Stimulated activated CD8-positive, alpha-beta memory T cell treated with anti-CD3 and anti-CD28 coated beads, Interleukin-4, amount 100 ng/mL, for 4 hours (primary cell): ENCODE data around the gene C12orf60.

ENCODE experiments used
- DNase-seq, 2 donors: peaks; one replicate each; pipeline ENCODE4 v3.0.0-alpha.2; 2020; ENCODE audit warnings: low read depth in 2 of 2, low spot score in 1 of 2

Gene C12orf60

DNA sequence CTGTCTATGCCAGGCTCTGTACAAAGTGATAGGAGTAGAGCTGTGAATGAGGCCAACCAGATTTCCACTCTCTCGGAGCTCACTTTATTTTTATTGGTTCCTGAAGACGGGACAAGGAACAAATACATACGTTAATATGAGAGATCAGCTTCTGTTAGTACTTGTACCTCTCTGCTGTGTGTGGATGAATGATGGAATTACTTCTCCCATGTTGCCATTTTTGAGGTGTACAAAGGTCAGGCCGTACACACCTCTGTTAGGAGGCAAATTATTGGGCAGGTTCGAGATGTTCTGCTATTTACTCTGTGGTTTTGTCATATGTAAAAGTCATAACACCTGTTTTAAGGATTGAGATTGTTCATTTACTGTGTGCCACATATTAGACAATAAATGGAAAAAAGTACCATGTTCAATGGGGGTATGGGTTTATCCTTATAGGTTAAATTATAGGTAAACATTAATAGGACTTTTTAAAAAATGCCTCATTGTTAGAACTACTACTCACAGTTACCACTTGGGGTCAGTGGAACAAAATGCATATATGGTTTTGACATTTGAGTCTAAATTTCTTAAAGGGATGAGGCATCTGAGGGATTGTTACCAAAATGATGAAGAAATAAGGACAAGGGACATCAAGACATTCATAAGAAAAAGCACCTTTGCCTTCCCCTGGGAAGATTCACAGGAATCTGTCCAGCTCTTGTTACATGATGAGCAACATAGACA lies 27.1 kb upstream of the C12orf60 start:
- no peak for DNase-seq

GRCh38 chr12:14777271-14777670 lies 26.2 kb upstream of the C12orf60 start:
- DNase-seq = no peak

DNA sequence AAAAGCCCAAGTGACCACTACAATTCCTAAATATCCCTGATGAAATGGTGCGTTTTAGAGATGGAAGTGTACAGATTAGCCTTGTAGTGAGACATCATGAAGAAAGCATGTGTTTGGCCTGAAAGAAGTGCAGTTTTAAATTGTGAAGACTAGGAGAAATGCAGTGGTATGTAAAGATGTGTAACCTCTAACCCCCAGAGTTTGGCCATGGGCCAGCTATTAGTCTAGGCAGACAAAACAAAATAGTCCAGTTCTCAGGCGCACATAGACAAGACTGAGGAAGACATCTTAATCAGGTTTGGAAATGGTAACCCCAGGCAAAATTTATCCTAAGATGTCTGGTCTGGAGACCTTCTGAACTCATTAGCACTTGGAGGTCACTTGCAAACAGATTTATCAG lies 23.6 kb upstream of the C12orf60 start:
- DNase-seq = no peak

- no peak for DNase-seq
Observed at GRCh38 chr12:14780859-14781258, 22.6 kb upstream of the C12orf60 start.

DNA sequence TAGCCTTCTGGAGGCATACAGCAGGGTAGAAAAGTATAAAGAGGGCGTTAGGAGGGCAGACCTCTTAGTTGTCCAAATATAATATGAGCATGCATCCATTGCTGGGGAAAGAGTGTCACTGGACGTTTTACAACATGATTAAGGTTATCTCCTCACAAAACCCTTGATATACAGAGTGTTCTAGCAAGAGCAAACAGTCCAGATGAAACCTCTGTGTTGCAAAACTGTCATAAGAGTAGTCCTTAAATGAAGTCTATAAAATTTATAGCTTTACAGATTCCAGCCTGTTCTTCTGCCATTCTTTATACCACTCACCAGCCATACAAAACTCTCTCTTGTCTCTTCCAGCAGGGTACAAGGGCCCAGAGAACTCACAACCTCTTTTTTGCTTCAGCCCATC lies 21.9 kb upstream of the C12orf60 start:
- DNase-seq = no peak

GRCh38 chr12:14782756-14783155 lies 20.7 kb upstream of the C12orf60 start:
- no peak for DNase-seq

DNA sequence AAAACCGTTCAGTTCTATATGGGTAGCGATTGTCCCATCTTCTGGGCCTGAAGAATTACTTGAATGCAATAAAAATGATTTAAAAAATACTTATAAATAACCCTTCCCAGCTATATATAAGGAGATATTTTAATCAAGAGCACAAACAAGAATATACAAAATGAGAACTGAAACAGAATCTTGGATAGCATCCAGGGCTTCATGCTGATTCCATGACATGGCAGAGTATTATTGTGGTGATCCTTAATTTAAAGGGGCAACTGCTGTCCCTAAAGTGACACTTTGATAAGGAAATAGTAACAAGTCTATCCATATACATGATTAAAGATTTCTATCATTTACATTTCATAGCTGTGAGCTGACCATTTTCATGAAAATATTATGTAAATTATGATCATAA lies 19.0 kb upstream of the C12orf60 start:
- no peak for DNase-seq

DNA sequence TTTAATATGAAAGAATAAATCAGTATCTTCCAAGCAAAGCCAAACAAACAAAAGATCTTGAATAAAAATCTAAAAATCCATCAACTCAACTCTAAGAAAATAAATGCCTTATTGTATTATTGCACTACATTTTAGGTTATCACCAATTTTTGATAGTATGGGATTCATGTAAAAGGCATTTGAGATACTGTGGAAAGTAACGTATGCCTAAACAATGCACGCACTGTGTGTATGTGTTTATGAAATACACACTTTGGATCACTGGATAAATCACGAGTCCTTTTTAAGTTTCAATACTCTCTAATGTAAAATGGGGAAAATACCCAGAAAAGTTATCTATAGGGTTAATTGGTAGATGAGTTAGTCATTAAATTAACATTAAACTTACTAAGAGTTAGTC lies 17.9 kb upstream of the C12orf60 start:
- DNase-seq = no peak

DNA sequence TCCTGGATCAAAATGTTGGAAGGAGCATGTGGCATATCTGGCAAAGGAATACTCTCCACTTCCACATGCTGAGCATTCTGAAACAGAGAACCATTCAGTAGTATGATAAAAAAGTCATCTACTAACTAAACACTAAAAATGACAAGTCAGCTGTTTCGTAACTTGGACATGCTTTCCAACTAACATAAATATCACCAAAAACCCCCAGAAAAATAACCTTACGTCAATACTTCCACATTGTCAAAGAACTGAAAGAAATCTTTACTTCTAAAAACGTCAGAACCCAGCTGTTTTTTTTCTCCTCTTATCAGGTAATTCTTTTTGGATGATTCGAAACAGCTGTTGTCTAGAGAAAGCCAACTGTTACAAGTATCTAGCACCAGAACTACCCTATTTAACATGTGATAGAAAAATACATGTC lies 8.4 kb upstream of the C12orf60 start:
- no peak for DNase-seq

GRCh38 chr12:14802247-14802646 lies 1.2 kb upstream of the C12orf60 start:
- no peak for DNase-seq

- no peak for DNase-seq
Observed at GRCh38 chr12:14802721-14803010, 804 bp upstream of the C12orf60 start.

DNA sequence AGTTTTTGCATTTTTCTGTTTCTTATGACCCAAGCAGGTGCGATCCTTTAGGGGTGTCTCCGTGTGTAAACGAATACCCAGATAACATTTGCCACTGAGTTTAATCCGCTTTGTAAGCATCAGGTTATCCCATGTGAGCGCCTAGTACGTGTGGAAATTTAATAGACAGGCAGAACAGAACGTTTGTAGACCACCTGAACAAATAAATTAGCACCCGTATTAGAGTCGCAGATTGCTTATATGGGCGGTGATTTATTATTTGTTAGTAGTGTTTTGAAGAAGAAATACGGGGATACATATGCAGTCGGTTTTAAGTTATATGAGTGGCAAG lies 325 bp downstream of the C12orf60 start:
- no peak for DNase-seq

GRCh38 chr12:14810167-14810952 lies 6.9 kb downstream of the C12orf60 start:
- no peak for DNase-seq

- DNase-seq = no peak
Observed at GRCh38 chr12:14810953-14811483, 7.5 kb downstream of the C12orf60 start.

DNA sequence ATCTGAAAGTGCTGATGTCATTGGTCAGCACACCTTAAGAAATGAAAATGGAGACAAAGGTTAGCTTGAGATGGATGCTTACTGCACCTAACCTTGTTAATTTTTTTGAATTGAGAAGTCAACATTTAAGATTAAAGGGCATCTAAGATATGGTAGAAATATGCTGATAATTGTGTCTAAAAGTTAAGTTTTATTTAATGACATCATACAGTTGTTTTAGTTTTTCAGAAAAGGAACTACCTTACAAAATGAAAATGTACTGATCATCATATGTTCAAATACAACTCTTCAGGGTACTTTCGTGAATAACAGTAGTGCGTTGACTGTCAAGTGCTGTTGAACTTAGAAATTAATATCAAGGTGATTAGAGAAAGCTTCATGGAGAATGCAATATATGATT lies 8.0 kb downstream of the C12orf60 start:
- no peak for DNase-seq

DNA sequence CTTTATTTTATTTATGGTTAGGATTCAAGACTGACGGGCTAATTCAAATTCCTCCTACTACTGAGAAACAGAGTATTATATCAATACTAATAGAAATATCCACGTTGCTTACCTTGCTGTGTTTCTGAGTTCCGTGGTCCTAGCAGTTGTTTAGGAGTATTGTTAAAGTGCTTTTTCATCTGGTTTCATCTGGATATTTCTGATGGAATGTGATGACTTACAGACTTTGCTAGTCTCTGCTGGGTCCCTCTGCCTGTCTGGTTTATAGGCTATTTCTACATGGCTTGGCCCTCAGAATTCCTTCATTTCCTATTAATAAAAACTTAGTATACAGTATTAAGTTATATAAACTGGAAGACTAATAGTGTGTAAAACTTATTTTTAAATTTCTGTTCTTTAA lies 10.5 kb downstream of the C12orf60 start, which contains the start of gene SMCO3:
Gene SMCO3 (minus strand): TSS at position 169 of the 400 bp plus-strand sequence. CDS start 7,502 bp downstream, outside the sequence.
- no peak for DNase-seq

DNA sequence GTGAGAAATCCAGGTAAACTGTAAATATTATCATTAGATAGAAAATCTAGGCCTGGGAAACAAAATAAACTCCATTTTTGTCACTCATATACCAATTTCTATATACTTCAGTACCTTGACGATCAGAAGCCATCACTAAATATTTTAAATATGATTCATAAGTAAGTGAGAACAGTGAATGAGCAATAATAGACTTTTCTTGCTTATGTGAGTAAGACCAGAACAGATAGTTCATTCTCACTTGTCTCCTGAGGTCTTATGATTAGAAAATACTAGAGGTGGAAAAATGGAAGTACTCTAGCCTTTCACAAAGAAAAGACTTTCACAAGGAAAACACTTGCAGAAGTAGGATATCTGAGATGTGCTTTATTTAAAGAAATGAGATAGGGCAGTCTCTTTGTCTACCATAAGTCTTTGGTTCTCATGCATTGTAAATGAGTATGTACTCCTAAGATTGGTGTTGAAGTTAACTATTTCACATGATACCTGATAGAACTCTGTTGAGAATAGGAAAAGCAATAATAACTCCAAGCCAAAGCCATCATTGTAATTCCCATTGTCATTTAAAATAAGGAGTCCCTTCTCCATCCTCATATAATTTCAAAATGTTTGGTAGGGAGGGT lies 20.7 kb downstream of the C12orf60 start:
- no peak for DNase-seq

- DNase-seq = no peak
Observed at GRCh38 chr12:14825256-14825655, 21.8 kb downstream of the C12orf60 start.

DNA sequence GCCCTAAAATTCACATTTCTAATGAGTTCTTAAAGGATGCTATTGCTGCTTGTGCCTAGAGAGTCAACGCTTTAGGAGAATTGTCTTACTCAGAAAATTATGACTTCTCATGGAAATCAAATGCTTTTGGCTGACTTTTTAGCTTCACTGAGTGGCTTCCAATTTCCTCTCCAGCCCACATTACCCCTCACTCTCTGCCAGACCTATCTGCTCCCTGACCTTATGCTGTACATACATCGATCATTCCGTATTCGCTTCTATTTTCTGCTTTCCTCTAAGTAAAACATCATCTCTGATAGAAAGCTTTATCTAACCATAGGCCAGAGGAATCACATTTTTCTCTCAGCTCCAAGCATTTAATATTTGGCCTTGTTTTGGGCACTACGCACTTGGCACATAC lies 23.0 kb downstream of the C12orf60 start:
- DNase-seq = no peak

DNA sequence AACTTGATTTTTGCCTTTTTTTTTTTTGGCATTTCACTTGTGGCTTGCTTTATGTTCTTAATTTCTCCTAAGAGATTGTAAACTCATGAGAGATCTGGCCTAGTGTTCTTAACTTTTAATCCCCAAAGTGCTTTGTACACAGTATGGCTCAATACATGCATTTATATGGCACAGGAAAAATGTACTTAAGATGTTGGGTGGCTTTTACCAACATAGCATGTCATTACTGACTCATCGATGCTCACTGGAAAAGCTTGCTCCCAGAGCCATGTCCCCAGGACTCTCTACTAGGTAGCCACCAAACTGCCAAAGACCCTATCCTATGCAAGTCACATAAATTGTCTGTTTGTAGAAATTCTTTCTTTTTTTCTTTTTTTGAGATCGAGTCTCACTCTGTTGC lies 23.6 kb downstream of the C12orf60 start:
- no peak for DNase-seq

DNA sequence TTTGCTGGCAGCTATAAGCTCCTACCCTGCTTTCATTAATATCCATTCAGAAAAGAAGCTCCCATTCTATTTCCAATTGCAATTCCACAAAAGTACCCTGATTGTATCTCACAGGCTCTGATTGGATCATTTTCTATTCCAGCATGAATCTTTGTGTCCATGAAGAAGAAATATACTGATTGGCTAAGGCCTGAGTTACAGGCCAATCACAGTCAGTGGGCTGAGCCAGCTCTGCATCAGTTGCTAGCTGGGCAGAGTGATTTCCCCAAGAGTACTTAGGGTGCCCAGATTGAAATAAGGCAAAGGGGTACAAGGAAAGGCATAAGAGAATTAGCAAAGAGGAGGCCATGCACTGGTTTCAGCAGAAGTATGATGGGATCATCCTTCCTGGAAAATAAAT lies 25.4 kb downstream of the C12orf60 start:
- no peak for DNase-seq

DNA sequence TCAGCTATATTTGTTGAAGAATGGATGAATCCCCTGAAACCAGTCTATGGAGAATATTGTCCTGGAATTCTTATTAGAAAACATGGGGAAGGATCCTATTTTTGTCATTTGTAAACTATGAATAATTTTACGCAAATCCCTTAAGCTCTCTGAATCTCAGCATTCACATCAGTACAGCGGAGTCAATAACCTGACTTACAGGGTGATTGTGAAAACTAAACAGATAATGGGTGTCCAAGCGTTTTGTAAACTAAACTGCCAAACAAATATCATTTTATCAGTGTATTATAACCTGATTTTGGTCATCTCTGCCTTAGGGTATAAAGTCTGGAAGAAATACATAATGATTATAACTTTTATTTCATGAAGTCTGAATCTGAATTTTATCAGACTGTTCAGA lies 29.9 kb downstream of the C12orf60 start:
- no peak for DNase-seq
